Upper lobe of left lung (tissue), 4 donors: Measurements from ENCODE around the gene ADTRP.

ENCODE experiments used
- CTCF ChIP-seq, 6 experiments: fragments of 450-650 bp in 4 of 6; fragments of 200-600 bp in 2 of 6; sonication (generic) in 2 of 6; IDR thresholded peaks; one replicate each; pipeline ENCODE4 v1.5.1; 2016 to 2019; ENCODE audit warnings: antibody characterized with exemption in 6 of 6
- EP300 ChIP-seq, 4 donors: sonication (generic); formaldehyde crosslinking; IDR thresholded peaks; one replicate each; pipeline ENCODE4 v1.5.1; 2017; ENCODE audit warnings: antibody characterized with exemption in 4 of 4, control low read depth in 2 of 4
- POLR2A ChIP-seq, 4 donors: fragments of 450-650 bp; IDR thresholded peaks; one replicate each; pipeline ENCODE4 v1.5.1; 2016 to 2017; ENCODE audit warnings: antibody characterized with exemption in 4 of 4, mild to moderate bottlenecking in 2 of 4
- POLR2AphosphoS5 ChIP-seq, 2 donors: sonication (generic); formaldehyde crosslinking; IDR thresholded peaks; one replicate each; pipeline ENCODE4 v1.5.1; 2017; ENCODE audit warnings: antibody characterized with exemption in 2 of 2

DNA sequence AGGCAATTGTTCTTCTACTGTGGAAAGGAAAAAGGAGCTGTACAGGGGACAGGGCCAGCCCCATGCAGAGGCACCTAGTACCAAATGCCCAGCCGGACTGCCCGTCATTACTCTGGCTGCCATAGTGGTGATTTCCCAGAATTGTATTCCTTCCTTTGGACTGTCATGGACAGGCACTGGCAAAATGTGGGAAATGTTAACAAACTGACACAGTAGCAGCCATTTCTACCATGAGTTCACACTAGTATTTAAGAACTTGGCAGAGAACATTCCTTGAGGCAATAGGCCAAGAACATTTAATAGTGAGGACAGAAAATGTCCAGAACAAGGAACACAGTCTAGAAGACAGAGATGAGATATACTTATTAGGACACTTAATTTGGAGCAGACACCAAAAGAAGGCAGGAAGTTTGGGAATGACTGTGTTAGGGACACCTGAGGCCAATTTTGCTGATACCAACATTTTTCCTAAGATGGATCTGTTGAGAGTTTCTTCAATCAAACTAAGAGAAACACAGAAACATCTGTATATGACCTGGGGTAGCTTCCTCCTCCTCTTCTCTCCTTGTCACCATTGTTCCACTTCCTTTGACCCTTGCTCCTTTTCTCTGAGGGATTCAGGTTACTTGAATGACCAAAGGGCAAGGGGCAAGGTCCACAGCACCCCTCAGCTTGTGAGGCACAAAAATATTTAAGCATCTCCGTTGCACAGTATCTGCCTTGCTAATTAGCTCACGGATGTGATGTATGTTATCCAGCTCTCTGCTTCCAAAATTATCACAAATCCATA is 14.9 kb downstream of the ADTRP start:
- TF ChIP-seq CTCF (IDR thresholded peaks at IDR 0.05) (no peak), EP300 (IDR thresholded peaks at IDR 0.05) (no peak), POLR2A (IDR thresholded peaks at IDR 0.05) (no peak), POLR2AphosphoS5 (IDR thresholded peaks at IDR 0.05) (no peak)
